Subcutaneous adipose tissue (tissue), 4 donors: Measurements from ENCODE around the gene PRDX4. TPM values are rescaled to one million over a fixed set of nuclear protein-coding genes. Genes with fewer than 3 reads are reported as not detected.

Experiments
- CTCF ChIP-seq: fragments of 450-650 bp; IDR thresholded peaks from one replicate; pipeline ENCODE4 v1.5.1; 2016; ENCODE audit warnings: low read depth, mild to moderate bottlenecking, control low read depth, antibody characterized with exemption, moderate library complexity
- total RNA-seq, 4 donors: library from RNA; depleted of rRNA; stranded (reverse); fragments of >200 nt; gene quantifications; one replicate each; pipeline ENCODE4 v1.1.0, GENCODE V29; 2016

PRDX4 gene
- total RNA-seq, 4 donors from 2014 or later, result 77.8 to 145 (median 109) TPM

DNA sequence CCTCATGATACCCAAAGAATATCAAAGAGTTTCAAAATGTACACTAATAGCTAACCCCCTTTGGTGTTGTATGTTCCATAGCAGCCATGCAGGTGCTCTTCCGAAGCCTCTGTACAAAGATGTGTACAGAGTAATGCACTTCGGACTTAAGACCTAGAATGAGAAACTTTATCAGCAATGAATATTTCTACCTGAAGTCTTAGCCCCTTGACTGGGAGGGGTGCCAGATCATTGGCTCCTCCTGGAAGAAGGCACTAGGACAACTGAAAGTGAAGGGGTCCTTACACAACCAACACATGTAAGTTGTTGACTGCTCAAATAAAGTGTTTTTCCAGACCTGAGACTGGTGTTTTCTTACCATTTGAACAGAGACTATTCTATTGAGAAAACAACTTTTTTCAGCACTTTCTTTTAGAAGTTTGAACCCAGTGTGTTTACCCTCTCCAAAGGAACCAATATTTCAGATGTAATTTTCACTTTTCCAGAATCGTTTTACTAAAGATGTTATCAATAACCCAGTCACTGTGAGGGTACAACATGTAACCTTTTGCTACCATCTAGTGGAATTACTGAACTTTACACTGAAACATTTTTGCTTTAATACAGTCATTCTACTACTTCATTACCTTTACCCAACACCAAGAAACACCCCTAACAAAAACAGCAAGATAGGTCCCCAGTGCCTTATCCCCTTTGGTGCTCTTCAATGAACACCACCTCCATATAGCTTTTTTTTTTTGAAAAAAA lies 33.3 kb upstream of the PRDX4 start:
- no peak for TF ChIP-seq CTCF

DNA sequence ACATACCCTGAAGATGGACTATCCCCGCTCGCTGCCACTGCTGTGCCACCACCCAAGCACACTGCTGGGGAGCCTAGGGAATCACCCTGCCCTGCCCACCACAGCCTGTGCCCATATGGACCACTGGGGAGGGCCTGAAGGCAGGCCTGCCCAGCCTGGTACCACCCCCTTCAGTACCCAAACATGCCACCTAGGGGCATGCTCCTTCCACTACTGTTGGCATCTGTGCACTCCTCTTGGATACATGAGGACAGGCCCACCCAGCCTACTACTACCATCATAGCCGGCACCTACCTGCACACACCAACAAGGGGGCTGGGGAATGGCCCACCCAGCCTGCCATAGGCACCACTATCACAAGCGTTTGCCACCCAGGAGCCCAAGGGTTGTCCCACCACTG lies 30.1 kb upstream of the PRDX4 start:
- TF ChIP-seq CTCF, result no peak

DNA sequence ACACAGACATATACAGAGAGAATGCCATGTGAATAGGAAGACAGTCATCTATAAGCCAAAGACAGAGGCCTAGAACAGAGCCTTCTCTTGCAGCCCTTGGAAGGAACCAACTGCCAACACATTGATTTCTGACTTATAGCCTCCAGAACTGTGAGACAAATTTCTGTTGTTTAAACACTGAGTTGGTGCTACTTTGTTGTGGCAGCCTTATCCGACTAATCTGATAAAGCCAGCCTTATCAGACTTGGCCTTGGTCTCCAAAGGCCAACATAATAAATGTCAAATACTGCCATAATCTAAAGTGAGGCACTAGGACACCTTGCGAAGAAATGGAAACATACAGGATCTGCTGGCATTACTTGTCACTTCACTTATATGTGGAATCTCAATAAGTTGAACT lies 24.3 kb upstream of the PRDX4 start:
- TF ChIP-seq CTCF, result no peak

- no peak for TF ChIP-seq CTCF
These were observed 22.5 kb upstream of the PRDX4 start for GRCh38 chrX:23644744-23645143.

DNA sequence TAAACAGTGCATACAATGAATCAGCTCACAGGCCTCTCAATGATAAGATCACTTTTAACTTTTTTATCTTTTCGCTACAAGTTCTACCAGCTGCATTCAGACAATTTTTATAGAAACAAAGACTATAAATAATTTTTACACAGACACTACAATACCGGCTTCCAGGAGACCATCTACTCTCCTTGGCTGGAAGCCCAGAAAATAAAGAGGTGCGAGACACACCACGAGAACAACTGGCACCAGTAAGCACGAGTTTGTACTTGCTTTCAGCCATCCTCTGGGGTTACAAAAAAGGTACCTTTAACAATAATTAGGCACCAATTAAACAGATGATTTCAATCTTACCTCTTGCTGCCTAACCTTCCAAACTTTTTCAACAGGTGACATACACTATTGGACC lies 11.2 kb upstream of the PRDX4 start:
- TF ChIP-seq CTCF, result no peak

DNA sequence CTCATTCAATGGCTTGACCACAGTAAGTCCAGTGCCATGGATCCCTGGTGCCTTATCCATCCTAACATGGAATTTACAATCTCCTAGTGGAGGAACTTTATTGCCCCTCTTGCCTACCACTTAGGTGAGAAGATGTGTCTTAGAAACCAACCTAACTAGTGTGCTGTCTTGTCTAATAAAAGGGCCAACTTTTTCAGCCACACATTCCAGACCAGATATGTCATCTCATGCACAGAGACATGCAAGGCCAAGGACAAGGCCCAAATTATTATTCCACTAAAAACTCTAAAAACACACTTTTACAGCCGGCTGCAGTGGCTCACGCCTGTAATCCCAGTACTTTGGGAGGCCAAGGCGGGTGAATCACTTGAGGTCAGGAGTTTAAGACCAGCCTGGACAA lies 10.6 kb upstream of the PRDX4 start:
- no peak for TF ChIP-seq CTCF

DNA sequence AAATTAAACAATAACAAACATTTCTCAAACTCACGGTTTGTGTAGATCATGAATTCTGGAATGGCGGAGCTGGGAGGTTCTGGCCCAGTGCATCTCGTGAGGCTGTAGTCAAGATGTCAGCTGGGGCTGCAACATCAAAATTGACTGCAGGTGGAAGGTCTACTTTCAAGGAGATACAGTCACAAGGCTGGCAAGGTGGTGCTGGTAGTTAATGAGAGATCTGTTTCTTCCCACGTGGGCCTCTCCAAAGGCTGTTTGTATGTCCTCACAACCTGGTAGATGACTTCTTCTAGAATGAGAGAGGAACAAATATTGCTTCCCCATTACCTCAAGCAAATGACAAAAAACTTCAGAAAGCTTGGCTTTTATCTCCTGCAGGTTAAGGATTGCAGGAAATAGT lies 8.0 kb upstream of the PRDX4 start:
- TF ChIP-seq CTCF, result no peak
